Epithelial cell of prostate (primary cell): Measurements from ENCODE around the gene ECPAS.
"Not testable (repeated sequence)": the region's sequence is repeated elsewhere in the genome, so short reads cannot be mapped to it uniquely, and the experiment has no call there.

Experiments used
- DNase-seq: peaks from one replicate; pipeline ENCODE4 v3.0.0-alpha.2; 2011; ENCODE audit warnings: low read depth, low spot score
- H3K27ac ChIP-seq: fragments of 450-650 bp; 2 replicates; pipeline ENCODE4 v1.5.1; 2017; ENCODE audit warnings: mild to moderate bottlenecking

ECPAS gene, protein sequence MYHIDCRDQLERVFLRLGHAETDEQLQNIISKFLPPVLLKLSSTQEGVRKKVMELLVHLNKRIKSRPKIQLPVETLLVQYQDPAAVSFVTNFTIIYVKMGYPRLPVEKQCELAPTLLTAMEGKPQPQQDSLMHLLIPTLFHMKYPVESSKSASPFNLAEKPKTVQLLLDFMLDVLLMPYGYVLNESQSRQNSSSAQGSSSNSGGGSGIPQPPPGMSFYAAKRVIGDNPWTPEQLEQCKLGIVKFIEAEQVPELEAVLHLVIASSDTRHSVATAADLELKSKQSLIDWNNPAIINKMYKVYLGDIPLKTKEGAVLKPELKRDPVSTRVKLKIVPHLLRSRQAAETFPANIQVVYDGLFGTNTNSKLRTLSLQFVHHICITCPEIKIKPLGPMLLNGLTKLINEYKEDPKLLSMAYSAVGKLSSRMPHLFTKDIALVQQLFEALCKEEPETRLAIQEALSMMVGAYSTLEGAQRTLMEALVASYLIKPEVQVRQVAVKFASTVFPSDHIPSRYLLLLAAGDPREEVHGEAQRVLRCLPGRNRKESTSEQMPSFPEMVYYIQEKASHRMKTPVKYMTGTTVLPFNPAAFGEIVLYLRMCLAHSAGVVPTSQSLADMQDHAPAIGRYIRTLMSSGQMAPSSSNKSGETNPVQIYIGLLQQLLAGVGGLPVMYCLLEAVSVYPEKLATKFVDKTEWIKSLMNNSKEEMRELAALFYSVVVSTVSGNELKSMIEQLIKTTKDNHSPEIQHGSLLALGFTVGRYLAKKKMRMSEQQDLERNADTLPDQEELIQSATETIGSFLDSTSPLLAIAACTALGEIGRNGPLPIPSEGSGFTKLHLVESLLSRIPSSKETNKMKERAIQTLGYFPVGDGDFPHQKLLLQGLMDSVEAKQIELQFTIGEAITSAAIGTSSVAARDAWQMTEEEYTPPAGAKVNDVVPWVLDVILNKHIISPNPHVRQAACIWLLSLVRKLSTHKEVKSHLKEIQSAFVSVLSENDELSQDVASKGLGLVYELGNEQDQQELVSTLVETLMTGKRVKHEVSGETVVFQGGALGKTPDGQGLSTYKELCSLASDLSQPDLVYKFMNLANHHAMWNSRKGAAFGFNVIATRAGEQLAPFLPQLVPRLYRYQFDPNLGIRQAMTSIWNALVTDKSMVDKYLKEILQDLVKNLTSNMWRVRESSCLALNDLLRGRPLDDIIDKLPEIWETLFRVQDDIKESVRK (N-terminal part only)

DNA sequence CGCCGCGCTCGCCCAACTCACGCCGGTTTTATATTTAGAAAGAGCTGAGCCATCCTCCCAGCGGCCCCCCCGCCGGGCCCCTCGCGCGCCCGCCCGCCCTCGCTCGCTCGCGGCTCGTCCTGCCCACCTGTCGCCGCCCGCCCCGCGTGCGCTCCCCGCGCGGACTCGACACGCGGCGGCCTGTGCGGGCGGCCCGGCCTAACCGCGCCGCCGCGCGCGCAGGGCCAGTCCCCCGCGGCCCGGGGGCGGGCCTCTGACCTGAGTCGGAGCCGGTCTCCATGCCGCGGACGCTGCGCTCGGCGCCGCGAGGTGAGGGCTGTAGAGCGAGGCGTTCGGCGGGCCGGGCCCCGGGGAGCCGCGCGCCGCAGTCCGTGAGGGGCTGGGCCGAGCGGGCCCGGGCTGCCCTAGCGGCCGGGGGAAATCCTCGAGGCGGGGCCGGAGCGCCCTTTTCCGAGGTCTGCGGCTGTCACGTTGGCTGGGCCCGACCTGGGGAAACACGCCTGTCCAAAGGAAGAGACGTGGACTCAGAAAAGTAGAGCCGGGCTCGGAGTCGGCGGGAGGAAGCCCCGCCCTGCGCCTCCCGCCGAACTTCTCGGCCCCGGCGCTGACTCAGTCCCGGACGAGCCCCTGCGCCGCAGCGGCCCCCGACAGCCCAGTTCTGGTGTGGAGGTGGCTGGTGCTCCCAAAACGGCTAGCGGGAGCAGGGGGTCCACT is at the start of gene ECPAS:
Gene ECPAS, minus strand, starts transcription at position 526 of the 714 bp plus-strand sequence. CDS start 11,465 bp downstream, outside the sequence.
- H3K27ac ChIP-seq = peak within 1 kb of the TSS; percentile 96
- DNase-seq = no peak

DNA sequence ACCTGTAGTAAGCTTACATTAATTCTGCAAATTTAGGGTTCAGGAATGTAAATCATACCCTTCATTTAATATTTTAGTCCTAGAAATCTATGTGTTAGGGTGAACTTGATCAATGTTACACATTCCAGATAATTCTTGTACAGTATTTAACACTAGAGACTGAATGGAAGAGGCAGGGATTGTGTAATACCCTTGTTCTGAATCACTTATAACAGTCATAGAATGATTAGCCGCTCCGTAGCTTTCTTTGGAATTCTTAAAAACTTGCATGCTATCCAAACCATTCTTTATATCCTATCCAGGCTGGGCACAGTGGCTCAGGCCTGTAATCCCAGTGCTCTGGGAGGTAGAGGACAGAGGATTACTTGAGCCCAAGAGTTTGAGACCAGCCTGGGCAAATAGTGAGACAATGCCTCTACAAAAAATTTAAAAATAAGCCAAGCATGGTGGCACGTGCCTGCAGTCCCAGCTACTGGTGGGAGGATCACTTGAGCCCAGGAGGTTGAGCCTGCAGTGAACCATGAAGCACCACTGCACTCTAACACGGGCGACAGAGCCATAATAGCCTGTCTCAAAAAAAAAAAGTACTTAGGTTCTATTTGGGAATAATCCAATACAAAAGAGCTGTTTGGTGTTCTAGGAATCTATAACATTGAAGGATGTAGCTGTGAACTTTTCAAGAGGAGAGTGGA is 49.1 kb upstream of the ECPAS start:
- no peak overlapping the region for H3K27ac ChIP-seq
- DNase-seq = no peak

DNA sequence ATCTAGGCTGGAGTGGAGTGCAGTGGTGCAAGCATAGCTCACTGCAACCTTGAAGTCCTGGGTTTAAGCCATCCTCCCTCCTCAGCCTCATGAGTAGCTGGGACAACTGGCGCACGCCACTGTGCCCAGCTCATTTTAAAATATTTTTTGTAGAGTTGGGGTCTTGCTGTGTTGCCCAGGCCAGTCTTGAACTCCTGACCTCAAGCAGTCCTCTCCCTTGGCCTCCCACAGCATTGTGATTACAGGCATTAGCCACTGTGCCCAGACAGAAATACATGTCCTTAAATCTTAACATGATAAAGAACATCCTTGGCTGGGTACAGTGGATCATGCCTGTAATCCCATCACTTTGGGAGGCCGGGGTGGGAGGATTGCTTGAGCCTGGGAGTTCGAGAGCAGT is 47.5 kb upstream of the ECPAS start:
- no peak overlapping the region for H3K27ac ChIP-seq
- DNase-seq = no peak

DNA sequence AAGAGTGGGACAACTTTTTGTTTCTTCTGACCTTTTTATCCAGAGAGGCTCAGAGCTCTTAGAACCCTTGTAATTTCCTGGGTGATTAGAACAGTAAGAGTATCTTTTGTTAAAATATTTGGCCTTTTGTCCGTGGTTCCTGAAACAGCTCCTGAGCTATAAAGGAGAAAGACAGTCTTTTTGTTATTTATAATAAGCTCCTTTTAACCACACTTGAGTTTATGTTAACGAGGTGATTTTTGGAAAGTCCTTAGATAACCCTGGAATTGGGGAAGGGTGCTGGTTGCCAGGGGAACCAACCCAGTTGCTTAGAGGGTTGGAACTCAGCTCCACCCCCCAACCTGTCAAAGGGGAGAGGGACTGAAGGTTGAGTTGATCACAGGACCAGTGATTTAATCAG is 45.6 kb upstream of the ECPAS start:
- no peak overlapping the region for H3K27ac ChIP-seq
- DNase-seq = no peak

DNA sequence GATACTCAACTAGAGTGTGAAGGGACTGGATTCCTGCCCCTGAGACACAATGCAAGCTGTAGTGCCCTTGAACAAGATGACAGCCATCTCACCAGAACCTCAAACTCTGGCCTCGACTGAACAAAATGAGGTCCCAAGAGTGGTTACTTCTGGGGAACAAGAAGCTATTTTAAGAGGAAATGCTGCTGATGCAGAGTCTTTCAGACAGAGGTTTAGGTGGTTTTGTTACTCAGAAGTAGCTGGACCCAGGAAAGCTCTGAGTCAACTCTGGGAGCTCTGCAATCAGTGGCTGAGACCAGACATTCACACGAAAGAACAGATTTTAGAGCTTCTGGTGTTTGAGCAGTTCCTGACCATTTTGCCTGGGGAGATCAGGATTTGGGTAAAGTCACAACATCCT is 43.2 kb upstream of the ECPAS start:
- H3K27ac ChIP-seq = no peak overlapping the region
- DNase-seq = no peak

DNA sequence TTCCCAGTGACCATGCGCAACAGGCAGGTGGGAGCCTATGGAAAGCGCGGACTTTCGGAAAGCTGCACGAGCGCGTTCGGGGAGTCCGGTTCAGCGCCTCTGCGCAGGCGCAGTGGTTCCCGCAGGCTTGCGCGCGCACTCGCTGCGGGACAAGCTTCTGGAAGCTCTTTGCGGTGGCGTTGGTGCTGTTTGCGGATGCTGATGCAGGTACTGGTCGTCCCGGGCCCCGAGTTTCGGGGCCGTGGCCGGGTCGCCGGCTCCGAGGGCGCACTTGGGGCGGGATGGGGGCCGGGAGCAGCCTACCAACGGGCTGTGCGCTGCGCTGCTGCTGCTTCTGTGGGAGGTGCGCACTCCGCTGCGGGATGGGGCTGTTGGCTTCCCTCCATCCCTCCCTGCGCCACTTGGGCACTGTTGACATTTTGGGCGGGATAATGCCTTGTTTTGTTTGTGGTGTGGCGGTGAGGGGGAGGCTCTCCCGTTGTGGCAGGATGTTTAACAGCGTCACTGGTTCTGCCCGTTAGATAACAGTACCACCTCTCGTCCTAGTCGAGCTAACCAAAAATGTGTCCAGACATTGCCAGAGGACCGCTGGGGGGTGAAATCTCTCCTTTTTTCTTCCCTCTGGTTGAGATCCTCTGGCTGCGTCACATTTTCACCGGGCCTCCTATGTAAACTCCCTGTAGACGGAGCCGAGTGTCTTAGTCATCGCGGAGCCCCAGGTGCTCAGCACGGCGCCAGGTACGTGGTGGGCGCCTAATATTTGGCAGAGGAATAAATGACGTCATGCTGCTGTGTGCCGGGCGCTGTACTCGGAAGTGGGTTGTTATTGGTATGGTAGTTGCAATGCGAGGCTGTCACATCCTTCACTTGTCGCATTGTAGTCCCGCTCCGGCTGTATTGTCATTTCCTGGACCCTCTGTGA is 41.1 kb upstream of the ECPAS start, which contains the start of gene ZNF483:
Gene ZNF483, plus strand, starts transcription at position 124 of the 922 bp plus-strand sequence. CDS start 2,217 bp downstream, outside the sequence.
- peak; percentile 60 for DNase-seq
- H3K27ac ChIP-seq = no peak within 1 kb of the TSS

DNA sequence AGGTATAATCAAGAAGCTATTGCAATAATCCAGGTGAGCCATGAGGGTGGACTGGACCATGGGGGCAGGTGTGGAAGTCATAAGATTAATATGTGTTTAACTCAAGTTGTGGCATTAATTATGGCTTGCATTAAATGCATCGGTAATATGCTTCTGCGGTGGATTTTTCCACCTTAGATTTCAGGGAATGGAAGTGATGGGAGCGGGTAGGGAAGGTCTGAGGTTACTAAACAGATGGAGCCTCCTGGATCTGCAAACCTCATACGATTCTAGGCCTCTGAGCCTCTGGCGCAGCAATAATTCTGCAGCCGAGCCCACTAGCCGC is 40.5 kb upstream of the ECPAS start:
- H3K27ac ChIP-seq = no peak overlapping the region

DNA sequence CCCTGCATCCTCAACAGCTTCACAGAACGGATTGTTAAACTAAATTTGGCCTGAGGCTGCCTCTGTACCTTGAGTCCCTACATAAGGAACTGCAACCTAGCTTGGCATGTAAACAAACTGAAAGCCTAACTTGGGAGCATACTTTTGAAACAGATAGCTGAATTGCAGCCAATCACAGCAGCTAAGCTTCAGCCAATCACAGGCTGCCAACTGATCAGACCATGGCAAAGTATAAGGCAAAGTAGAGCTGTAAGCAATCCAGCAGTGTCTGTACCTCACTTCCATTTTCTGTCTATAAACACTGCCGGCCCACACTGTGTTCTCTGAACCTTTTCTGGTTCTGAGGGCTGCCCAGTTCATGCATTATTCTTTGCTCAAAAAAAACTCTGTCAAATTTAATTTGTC is 31.9 kb upstream of the ECPAS start:
- DNase-seq = no peak
- H3K27ac ChIP-seq = no peak overlapping the region

More for the DNA sequence above, 40.5 kb upstream of the ECPAS start:
- no peak for DNase-seq

DNA sequence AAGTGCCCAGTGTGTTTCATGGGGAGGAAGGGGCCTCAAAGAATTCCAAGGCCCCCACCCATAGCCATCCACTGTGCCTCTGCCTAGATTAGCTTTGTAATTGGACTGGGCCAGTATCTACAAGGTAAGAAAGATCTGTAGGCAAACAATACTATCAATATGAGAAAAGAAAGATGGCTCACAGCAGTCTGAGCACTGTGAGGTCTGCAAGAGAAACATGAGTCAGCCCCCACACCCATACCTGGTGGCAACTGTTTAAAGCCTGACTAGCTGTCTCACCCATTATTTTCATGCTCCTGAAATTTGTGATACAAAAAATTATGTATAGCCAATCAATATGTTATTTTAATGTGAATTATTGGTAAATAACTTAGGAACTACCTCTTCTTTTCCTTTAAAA is 30.8 kb upstream of the ECPAS start:
- no peak for DNase-seq
- H3K27ac ChIP-seq = peak overlapping the region; percentile 44

DNA sequence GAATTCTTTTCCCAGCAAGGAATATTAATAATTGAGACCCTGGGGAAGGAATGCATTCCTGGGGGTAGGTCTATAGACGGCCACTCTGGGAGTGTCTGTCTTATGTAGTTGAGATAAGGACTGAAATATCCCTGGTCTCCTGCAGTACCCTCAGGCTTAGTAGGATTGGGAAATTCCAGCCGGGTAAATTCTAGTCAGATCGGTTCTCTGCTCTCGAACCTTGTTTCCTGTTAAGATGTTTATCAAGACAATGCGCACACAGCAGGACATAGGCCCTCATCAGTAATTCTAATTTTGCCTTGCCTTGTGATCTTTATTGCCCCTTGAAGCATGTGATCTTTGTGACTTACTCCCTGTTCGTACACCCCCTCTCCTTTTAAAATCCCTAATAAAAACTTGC is 27.4 kb upstream of the ECPAS start:
- DNase-seq, H3K27ac ChIP-seq: not testable (repeated sequence)

DNA sequence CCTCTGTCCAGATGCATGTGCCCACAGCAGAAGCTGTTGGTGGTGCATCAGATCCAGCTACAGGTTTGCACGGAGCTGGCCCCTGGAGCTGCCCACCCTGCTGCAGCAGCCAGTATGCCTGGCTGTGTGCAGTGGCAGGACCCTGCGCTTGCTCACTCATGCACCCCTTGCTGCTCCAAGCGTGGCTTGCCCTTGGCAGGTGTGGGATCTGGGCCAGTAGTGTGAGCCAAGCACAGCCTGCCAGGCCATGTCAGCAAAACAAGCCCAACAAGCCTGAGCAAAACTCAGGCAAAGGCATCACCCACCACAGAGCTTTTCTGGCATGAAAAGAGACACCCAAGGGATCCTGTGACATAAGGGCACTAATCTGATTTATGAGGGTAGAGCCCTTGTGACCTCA is 18.3 kb upstream of the ECPAS start:
- DNase-seq = no peak
- no peak overlapping the region for H3K27ac ChIP-seq

DNA sequence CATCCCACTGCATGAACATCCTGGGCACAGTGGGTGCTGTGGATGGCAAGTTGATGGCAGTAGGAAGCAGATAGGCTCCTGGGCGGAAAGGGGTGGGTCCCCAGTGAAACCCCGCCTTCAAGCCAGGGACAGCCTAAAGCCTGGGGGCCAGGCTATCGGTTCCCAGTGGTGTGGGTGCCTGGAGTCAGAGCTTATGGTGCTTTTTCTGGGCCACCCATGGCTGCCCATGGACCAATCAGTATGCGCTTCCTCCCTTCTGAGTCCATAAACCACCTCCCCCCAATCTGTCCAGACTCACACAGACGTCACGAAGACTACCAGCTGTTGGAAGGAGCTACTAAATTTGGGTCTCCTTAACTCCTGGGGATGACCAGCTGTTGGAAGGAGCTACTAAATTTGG is 17.5 kb upstream of the ECPAS start:
- DNase-seq = no peak
- H3K27ac ChIP-seq = no peak overlapping the region

DNA sequence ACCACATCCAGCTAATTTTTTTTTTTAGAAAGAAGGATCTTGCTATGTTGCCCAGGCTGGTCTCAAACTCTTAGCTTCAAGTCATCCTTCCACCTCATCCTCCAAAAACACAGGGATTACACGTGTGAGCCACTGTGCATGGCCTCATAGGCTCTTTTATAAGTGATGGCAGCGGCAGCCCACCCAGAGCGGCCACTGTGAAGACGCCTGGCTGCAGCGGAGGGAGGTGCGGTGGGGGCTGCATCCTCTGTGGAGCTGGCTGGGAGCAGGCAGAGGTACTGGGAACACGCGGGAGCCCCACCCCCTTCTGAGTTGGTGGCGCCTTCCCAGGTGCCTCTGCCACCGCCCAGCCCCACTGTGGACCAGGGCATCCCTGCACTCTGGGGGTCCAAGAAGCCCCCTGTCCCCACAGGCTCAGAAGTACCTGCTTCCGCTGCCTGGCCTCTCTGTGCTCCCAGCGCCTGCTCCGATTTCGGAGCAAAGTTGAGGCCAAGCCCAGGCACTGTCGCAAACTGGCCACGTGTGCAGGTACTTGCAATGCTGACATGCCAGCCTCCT is 16.9 kb upstream of the ECPAS start:
- no peak overlapping the region for H3K27ac ChIP-seq
- no peak for DNase-seq

DNA sequence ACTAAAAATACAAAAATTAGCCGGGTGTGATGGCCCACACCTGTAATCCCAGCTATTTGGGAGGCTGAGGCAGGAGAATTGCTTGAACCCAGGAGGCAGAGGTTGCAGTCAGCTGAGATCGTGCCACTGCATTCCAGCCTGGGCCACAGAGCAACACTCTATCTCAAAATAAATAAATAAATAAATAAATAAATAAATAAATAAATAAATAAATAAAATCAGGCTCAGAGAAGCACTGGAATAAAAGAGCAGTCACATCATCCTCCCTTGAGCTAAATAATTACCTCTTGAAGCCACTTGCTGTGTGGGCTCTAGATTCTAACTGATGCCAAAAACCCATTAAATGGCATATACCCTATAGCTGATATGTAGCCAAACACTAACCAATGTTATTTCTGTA is 13.0 kb upstream of the ECPAS start:
- not testable (repeated sequence) for DNase-seq, H3K27ac ChIP-seq

DNA sequence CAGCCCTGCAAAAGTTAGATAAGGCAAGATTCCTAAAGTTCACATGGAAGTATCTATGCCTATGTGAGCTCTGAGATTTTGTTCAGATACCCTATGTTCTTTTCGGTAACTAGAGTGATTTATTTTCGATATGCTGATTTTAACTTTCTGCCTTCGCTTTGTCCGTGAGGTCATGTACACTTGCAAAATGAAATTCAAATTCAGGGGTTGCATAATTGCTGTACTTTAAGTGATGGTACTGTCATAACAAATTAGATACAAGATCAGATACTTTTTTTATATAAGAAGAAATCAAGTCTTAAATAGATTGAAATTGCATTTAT is 350 bp upstream of the ECPAS start:
- no peak for DNase-seq
- peak overlapping the region; percentile 96 for H3K27ac ChIP-seq

DNA sequence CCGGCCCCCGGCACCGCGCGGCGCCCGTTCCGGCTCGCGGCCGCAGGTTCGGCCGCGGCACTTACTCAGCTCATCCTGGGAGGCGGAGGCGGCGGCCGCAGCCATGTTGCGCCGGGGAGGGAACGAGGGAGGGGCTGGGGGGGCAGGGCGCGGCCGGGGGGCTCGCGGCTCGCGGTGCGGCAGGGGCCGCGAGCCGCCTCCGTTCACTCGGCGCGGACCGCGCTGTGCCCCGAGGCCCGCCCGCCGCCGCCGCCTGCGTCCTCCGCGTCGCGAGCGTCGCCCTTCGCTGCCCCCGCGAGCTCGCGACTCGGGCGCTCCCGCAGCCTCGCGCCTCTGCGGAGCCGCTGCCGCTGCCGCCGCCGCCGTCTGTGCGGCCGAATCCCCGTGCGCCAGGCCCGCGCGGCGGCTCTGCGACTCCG is 735 bp downstream of the ECPAS start:
- no peak for DNase-seq
- H3K27ac ChIP-seq = peak overlapping the region; percentile 96

DNA sequence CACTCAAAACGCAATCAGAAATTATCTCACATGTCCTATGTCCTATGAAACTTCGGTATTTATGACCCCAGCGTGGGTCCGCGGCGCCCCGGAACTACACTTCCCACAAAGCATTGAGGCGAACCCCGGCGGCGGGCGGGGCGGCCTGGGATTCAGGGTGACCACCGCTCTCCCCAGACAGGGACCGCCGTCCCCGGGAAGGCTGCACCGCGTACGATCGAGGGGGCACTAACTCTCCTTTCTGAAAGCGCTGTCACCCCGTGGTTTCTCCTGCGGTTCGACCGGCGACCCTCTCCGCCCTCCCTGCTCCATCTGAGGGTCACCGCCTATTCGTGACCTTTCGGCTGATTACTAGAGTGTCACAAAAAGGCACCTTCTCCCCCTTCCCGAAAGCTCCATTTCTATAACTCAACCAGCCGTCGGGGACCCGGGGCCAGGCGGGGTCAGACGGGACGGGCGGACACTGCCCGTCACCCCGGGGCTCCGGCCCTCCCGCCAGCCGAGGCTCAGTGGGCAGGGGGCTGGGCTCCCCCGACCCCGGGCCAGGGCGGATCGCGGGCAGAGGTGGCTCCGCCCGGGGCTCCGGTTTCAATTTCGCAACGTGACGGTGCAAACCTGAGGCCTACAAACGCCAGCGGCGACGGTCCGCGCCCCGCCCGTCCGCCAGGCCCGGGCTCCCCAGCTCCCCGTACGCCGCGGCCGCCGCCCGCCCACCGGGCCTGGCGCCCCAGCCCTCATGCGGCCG is 1.3 kb downstream of the ECPAS start:
- peak overlapping the region; percentile 96 for H3K27ac ChIP-seq
- DNase-seq = no peak
